ENCODE data around the gene SDR42E1. TPM values are rescaled to one million over a fixed set of nuclear protein-coding genes. Genes with fewer than 3 reads are reported as not detected.

Gene SDR42E1
- total and polyA plus RNA-seq, 3 donors from 2014 or later, result 6.5 to 10.1 (median 6.9) TPM

DNA sequence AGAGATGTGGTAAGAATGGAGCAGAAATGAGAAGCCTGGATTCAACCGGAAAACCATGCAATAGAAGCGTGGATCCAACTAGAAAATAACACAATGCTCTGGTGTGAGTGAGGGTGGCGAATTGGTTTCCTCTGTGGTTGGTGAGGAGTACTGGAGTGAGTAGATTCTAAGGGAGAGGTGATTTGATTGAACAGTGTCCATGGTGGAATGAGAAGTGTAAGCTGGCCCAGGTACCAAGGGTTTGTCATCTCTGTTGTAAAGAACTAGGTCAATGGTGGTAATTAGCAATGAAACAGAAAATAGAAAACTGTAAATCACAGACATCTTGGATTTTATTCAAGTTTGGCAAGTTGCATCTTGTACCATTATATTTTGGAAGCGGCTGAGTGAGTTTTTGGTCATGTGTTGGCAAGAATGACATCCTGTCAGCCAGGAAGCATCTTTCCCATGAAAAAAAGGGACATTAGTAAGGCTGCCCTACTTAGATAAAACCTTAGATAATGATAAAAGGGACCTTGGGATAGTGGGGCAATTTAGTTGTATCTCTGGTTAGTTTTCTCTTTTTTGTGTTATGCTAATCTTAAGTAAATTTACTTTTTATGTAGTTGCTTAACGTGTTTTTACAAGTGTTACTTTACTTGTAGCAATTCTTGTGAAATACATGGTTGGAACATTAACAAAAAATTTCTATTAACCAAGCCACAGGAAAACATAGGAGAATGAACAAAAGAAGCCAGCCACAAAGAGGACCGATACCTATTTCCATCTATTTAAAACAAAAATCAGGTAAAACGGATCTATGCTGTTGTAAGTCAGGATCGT, 44.7 kb upstream of the SDR42E1 start:
- H3K4me1 ChIP-seq, result no peaks in the 10 kb centered on the region
- DNase-seq, result no peak
- H3K27ac ChIP-seq, result no peak overlapping the region
- H3K27me3 ChIP-seq, result no peaks in the 10 kb centered on the region
- no peak overlapping the region for H3K4me3 ChIP-seq
- WGBS, 2 donors, result 81 to 84% methylated on average over 8 of the region's 8 CpGs
- TF ChIP-seq CTCF (IDR thresholded peaks at IDR 0.05), result no peak
- intact Hi-C loops (cut with DNase I; ENCODE audit: low total_unique reads), result no loop called here
- H3K36me3 ChIP-seq (ENCODE audit: low read depth, missing control alignments), result no peaks in the 10 kb centered on the region
- no peaks in the 10 kb centered on the region for H3K9me3 ChIP-seq

- no peak for TF ChIP-seq POLR2A (IDR thresholded peaks at IDR 0.05)
- Histone ChIP-seq H3K4me3 (no peak overlapping the region), H3K9me3 (no peaks in the 10 kb centered on the region), H3K27me3 (no peaks in the 10 kb centered on the region), H3K27ac (no peak overlapping the region), H3K4me1 (no peaks in the 10 kb centered on the region), H3K36me3 (ENCODE audit: low read depth, missing control alignments) (no peaks in the 10 kb centered on the region)
- DNase-seq, result no peak
- intact Hi-C loops (cut with DNase I; ENCODE audit: low total_unique reads), result no loop called here
- 88 to 93% methylated on average over 3 of the region's 3 CpGs for WGBS, 2 donors
Observed at GRCh38 chr16:82055117-82055516, 43.8 kb upstream of the SDR42E1 start.

DNA sequence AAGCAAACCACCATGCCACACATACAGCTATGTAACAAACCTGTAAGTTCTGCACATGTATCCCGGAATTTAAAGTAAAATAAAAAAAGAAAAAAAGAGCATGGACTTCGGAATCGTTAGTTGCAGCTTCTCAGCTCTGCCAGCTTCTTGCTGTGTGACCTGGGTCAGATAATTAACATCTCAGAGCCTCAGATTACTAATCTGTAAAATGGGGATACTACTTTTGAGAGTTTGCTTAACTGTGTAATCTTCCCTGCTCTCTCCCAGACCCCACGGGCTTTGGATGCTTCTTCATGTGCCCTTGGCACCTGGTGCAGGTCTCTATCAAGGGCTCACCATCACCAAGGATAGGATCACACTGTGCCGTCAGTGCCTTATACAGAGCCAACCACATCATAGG, 40.4 kb upstream of the SDR42E1 start:
- no peaks in the 10 kb centered on the region for H3K27me3 ChIP-seq
- no peaks in the 10 kb centered on the region for H3K4me1 ChIP-seq
- no peak overlapping the region for H3K4me3 ChIP-seq
- intact Hi-C loops (cut with DNase I; ENCODE audit: low total_unique reads), result no loop called here
- no peak for DNase-seq
- TF ChIP-seq CTCF (IDR thresholded peaks at IDR 0.05) (no peak), POLR2A (IDR thresholded peaks at IDR 0.05) (no peak)
- H3K36me3 ChIP-seq (ENCODE audit: low read depth, missing control alignments), result no peaks in the 10 kb centered on the region
- H3K9me3 ChIP-seq, result no peaks in the 10 kb centered on the region
- no peak overlapping the region for H3K27ac ChIP-seq
- 88 to 93% methylated on average over 5 of the region's 5 CpGs for WGBS, 2 donors

GRCh38 chr16:82050909-82051357, 39.7 kb upstream of the SDR42E1 start:
- H3K27ac ChIP-seq, result no peak overlapping the region
- WGBS, 2 donors, result 84 to 93% methylated on average over 4 of the region's 4 CpGs
- intact Hi-C loops (cut with DNase I; ENCODE audit: low total_unique reads), result no loop called here

DNA sequence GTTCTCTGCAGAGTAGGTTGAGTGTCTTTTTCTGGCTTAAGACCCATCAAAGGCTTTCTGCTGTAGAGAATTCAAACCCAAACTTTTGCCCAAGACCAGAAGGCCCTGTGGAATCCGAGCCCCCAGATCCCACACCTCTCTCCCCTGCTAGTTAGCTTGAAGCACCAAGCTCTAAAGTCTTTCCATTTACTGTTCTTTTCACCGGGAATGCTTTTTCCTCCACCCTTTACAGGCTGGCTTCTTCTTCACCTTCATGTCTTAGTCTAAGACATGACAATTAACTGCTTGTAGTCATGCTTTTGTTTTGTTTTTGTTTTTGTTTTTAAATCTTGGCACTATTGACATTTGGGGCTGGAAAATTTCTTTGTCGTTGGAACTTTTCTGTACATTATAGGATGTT, 39.2 kb upstream of the SDR42E1 start:
- no peaks in the 10 kb centered on the region for H3K4me1 ChIP-seq
- intact Hi-C loops (cut with DNase I; ENCODE audit: low total_unique reads), result no loop called here
- DNase-seq, result no peak
- TF ChIP-seq CTCF (IDR thresholded peaks at IDR 0.05) (no peak), POLR2A (IDR thresholded peaks at IDR 0.05) (no peak)
- 64 to 68% methylated on average over 3 of the region's 3 CpGs for WGBS, 2 donors
- no peaks in the 10 kb centered on the region for H3K27me3 ChIP-seq
- H3K9me3 ChIP-seq, result no peaks in the 10 kb centered on the region
- H3K27ac ChIP-seq, result no peak overlapping the region
- no peak overlapping the region for H3K4me3 ChIP-seq
- no peaks in the 10 kb centered on the region for H3K36me3 ChIP-seq (ENCODE audit: low read depth, missing control alignments)

More at GRCh38 chr16:82050909-82051357, 39.7 kb upstream of the SDR42E1 start:
- no peak for TF ChIP-seq POLR2A (IDR thresholded peaks at IDR 0.05)
- TF ChIP-seq CTCF (IDR thresholded peaks at IDR 0.05), result no peak
- H3K4me3 ChIP-seq, result no peak overlapping the region
- no peaks in the 10 kb centered on the region for H3K36me3 ChIP-seq (ENCODE audit: low read depth, missing control alignments)
- no peaks in the 10 kb centered on the region for H3K4me1 ChIP-seq
- H3K27me3 ChIP-seq, result no peaks in the 10 kb centered on the region
- H3K9me3 ChIP-seq, result no peaks in the 10 kb centered on the region
- no peak for DNase-seq

Measured in testis (tissue), 3 donors.